Frontal cortex (tissue), 4 donors: ENCODE measurements around the gene MCTP2. TPM values are rescaled to one million over a fixed set of nuclear protein-coding genes. Genes with fewer than 3 reads are reported as not detected.

Experiments used
- DNase-seq, 2 donors: peaks; one replicate each; pipeline ENCODE4 v3.0.0; 2012; ENCODE audit warnings: low spot score in 2 of 2
- FAIRE-seq: peaks from 2 replicates; lab custom pipeline; 2012; peaks lifted over from hg19 to GRCh38; lab: Jason Lieb, UNC
- total RNA-seq: library from RNA; depleted of rRNA; stranded (reverse); fragments of >200 nt; gene quantifications from one replicate; pipeline ENCODE4 v1.2.3, GENCODE V29; 2014
- donor health status: control.
- donor health status: control.
- donor health status: control.

Gene MCTP2
- total RNA-seq, 1 donor from 2014 or later, result 1.2 TPM

DNA sequence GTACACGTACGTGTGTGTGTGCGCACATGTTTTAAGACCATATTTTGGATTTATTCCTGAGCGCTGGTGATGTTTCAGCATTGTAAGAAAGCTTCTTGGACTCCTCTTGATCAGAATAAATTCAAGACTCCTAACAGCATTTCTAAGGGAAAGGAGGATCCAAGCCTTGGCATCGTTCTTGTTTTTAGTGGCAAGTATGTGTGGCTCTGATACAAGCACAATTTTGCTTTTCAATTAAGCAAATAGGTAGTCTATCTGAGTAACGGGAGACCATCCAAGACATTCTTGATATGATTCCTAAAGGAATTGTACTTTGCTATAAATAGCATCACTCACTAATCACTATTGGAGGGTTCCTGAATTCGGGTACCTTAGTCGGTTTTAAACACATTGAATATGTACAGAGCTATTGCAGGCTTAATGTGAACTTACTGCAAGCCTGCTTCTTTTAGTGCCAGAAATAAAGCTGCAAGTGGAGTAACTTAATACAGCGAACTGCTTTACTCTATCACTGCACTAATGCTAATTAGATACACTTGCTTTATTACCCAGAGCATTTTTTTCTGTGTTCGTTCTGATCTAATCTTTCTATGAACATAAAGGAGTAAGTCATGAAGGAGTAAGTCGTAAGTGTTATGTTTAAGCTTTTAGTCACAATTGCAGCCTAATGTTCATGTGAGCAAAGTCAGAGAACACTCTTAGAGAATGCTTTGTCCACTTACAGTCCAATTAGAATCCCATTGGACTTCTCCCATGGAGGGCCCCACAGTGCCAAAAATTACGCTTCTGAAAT is 186.3 kb downstream of the MCTP2 start:
- FAIRE-seq (no peak), DNase-seq (no peak)

DNA sequence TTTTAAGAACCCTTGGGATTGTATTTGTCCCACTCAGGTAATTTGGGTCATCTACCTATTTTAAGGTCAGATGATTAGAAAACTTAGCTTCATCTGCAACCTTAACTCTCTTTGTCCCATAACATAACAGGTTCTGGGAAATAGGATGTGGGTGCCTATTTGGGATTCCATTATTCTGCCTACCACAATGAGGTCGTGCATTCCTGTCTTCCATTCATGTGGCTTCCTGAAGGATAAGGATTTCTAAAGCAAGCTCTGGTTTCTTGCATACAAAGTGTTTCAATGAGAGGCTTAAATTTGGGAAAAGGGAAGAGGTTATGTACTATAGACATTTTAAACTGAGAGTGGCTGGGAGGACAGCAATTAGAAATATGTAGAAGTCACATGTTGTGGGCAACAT is 190.3 kb downstream of the MCTP2 start:
- FAIRE-seq, result no peak

DNA sequence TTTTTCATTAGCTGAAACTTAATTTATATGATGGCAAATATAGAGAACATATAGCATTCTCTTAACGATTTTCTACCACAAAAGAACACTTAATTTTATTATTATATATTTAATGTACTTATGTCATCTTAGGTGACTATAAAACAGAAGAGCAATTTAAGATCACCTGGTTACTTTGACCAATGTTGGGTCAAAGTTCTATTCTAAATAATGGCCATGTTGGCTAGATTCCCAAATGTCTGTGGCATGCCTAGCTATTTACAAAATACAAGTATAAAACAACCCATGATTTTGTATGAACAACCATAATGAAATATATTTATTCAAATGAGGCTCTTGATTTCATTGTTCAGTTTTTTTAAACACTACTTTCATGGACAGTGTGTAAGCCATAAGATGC is 200.9 kb downstream of the MCTP2 start:
- DNase-seq, result no peak
- no peak for FAIRE-seq

More for the DNA sequence above, 190.3 kb downstream of the MCTP2 start:
- no peak for DNase-seq

DNA sequence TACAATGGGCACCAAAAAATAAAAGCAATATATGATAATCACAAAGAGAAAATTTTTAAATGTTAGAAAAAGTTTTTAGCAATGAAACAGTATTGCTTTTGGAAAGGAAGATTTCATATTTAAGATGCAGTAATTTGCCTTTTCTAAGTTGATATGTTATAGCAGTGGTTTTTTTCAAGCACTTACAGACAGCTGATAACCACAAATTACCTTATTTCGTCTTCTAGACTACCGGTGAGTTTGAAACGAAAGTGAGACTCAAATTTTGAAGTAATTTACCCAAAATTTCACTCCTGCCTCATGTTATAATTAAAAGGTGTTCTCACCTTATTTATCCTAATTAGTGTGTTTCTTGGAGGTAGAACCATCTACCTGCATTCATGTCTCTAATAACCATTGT is 207.8 kb downstream of the MCTP2 start:
- DNase-seq (no peak), FAIRE-seq (no peak)

DNA sequence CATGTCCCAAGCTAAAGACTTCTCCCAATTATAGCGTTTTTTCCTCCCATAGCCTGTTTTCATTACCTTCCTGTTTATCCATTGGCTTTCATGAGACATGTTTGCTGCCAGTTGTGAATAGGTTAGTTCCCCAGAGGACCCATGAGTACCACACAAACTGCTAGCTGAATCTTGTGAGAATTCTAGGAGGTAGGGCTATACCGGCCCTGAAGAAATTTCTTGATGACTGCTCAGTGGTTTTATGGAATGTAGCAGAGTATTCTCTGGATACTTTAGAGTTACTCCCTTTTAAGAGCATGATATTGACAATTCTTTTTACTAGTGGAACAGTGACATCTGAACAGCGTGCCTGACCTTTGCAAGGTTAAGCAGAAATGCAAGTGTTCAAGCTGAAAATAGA is 210.4 kb downstream of the MCTP2 start:
- DNase-seq, result no peak
- FAIRE-seq, result no peak

DNA sequence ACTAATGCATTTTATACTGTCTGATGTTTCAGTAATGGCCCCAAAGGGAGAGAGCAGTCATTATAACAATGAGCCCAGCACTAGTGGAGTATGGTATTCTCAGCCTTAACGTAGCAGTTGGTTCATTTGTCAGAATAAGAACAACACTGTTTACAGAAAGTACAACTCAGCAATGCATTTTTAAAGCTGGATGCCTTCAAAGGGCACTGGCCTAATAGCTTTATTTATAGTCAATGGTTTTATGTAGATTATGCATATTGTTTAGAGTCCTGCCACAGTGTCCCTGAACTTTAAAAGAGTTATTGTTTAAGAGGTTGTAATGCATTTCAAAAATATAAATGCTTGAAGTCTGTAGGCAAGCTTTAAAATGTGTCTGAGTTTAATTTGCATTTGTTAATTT is 211.1 kb downstream of the MCTP2 start:
- no peak for DNase-seq
- FAIRE-seq, result no peak

DNA sequence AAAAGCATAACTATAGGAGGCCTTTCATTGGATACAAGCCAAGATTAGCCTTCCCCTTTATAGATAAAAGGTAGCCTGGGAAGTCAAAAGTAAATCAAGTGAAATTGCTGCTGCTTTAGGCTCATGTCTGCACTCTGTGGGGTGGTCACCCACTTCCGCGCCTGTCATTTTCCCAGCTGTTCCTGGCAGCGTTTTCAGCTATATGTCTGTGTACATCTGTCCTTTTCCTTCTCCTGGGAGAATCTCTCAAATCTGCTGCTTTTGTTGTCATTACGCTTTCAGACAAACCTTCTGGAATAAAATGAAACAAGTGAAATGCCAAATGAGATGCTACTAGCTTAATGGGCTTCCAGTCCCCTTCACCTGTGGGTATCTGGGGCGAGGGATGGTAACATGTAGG is 211.8 kb downstream of the MCTP2 start:
- no peak for FAIRE-seq
- DNase-seq, result no peak

DNA sequence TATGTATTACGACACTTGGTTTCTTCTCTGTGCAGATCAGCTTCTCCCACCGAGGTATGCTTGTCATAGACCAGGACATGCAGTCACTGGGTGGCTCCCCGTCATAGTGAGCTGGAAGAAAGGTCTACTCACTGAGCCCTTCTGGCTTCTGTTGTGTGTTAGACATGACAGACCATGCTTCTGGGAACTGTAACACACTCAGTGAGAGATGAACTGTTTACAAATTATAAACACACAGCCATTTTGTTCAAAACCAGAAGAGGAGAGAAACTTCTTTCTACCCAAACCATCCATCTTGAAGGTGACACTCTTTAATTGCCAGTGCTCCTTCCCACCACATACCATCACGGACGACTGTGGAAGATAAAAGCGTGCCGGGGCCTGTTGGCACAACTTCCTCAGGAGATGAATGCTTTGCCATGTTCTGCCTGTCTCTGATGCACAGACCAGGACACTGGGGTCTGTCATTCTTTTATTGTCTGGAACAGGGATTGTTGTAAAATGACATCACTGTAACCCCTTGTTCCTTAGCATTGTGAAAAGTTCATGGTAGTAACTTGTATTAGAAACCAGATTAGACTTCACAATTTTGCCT is 214.3 kb downstream of the MCTP2 start:
- DNase-seq, result no peak
- FAIRE-seq, result no peak

DNA sequence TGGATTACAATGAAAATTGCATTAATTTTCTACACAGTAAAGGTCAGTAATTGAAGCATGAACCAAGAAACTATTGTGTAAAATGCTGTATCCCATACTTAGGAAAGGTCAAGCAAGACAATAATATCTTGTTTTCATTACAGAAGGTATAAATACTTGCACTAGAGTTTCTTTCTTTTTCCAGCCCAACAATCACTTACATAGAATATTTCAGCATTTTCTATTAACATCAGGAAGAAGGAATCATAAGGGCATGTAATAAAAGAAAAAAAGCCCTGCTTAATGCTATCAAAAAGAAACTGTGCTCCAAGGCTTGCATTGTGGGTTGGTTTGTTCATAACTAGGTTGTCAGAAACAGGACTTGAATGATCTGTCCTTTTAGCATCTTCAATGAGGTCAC is 215.1 kb downstream of the MCTP2 start:
- DNase-seq, result no peak
- FAIRE-seq, result no peak

DNA sequence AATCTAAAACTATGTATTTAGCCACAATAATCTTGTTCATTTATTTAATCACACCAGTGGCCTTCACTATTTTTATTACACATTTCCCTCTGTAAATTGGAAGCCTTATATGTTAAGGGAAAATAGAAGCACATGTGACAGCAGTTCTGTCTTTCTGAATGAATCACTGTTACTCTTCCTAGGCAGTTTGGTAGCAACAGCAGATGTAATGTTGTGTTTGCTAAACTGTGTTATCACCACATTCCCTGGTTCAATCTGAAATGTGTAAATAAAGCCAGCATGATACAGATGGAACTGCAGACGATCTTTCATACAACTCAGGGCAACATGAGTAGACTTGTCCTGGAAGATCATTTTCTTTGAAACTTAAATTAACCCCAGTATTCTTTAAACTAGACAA is 220.1 kb downstream of the MCTP2 start:
- no peak for DNase-seq
- no peak for FAIRE-seq

DNA sequence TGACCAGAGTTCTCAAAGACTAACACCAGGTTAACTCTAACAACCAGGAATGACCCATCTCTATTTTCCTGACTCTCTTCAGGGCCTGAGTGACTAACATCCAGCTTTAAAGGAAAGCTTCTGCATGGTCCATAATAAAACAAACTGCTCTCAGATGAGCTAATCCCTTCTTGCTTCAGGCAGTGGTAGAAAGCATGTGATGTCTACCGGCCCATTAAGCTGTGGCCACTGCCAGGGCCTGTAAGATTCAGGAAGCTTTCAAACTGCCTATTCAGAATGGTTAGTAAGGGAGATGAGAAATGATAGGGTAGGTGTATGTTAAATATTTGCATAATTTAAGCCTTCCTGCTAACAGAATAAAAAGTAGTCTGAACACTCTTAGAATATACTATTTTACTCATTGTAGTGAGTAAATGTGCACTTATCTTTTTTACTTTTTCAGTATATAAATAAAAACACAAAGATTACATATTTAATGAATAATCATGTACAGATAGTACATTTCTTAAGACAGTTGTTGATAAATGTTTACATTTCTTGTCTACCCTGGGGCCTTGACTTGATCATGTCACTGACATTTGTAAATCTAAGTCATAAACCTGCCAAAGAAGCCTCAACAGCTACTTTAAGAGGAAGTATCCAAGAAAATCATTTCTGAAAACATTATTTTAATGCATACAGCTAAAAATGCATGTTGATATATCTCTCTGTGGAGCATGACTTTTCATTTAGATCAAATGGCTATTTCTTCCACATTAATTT is 222.0 kb downstream of the MCTP2 start:
- DNase-seq, result no peak
- FAIRE-seq, result no peak

DNA sequence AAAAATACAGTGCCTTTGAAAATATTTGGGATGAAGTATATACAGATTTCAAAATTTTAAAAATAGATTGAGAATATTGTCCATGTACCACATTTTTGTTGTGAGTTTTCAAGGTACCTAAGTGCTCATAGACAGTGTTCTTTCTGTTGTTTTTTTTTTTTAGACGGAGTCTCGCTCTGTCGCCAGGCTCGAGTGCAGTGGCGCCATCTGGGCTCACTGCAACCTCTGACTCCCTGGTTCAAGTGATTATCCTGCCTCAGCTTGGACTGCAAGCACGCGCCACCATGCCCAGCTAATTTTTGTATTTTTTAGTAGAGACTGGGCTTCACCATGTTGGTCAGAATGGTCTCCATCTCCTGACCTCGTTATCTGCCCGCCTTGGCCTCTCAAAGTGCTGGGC is 223.9 kb downstream of the MCTP2 start:
- FAIRE-seq (no peak), DNase-seq (no peak)

DNA sequence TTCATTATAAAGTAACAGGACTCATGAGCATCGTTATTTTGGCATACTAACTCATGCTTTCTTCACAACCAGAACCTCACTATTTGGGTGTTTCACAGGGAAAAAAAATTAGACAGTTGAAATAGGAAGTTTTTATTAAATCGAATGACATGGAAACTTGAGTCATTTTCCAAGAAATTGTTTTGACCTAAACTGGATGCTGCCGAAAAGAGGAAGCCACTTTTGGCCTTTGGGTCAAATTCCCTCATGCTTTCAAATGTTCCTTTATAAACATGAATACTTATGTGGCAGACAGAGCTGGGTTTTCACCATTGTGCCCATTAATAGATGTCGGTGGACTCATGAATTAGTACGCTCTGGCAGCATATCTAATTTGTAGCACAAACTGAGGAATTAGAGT is 224.9 kb downstream of the MCTP2 start:
- DNase-seq, result no peak
- FAIRE-seq, result no peak

DNA sequence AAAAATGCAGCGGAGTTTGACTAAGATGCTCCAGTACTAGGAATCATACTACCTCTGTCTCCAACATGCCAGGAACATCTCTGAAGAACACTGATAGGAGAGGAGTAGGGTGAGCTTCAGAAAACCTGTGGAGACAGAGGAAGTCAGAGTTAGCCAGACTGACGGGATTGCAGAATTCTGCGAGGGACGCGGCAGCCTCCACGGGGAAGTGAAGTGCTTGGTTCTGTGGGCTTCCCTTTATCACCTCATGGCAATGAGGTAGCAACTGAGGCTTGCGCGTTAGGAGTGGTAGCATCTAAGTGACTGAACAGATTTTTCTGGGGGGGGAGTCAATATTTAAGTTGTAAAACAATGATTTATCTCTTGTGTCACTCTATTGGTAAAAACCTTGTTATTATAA is 226.3 kb downstream of the MCTP2 start:
- FAIRE-seq (no peak), DNase-seq (no peak)

DNA sequence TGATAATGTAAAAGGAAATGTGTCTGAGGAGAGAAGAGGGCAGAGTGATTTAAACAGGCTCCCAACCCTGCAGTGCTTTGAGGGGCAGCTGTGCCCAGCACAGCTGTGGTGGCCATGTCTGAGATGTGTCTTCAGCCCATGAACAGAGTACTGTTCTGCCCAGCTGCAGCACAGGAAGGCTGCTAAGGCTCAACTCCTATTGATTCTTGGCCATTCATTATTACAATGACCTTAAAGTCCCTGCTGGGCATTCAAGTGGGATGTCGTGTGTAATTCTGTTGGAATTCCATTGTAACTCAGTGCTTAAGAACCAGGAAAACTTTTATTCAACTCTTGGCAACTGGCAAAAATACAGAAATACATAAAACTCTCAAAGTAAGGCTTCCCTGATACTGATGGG is 229.3 kb downstream of the MCTP2 start:
- DNase-seq (no peak), FAIRE-seq (no peak)

DNA sequence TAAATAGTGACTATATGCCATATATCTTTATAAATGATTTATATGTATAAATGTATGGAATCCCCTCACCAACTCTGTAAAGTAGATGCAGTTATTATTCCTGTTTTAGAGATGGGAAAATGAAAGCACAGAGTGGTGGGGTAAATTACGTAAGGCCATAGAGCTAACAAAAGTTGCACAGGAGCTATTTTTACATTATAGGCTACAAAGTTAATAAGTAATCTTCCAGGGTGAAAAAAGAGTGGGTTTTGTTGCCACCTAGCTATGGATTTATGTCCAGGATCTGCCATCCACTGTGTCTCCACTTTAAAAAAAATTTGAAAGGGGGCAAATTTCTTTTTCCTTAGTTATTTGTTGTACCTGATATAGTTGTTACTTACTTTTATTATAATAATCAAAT is 235.7 kb downstream of the MCTP2 start:
- DNase-seq (no peak), FAIRE-seq (no peak)

DNA sequence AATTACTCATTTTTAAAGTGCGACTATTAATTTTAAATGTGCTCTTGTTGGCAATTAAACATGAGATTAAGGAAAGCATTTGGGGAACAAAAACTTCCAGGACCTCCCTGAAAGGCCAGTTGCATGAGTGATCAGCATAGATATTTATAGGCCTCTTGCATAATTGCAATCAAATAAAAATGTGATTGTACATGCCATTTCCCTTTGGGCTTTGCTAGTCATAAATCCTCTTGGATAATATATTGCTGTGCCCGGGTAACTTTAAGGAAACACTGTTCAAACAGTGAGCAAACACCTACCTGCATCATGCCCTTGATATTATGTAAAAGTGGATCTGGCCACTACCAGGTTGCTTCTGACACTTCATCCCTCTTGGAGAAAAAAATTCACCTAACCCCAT is 239.1 kb downstream of the MCTP2 start:
- FAIRE-seq, result no peak
- DNase-seq, result no peak

DNA sequence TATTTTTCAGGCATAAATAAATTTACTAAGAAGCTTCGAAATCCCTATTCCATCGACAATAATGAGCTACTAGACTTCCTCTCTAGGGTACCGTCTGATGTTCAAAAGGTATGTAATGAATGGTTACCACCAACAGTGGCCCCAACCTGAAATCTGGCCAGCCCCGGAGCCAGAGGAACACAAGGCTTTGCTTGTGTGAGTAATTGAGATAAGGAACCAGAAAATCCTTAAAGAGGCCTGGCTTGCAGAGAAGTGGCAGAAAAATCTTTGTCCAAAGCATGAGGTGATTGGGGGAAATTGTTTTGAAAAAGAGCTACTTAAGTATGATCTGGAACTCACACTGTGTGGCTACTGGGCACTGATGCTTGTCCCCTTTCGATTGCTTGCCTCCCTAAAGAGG is 245.3 kb downstream of the MCTP2 start:
- FAIRE-seq (no peak), DNase-seq (no peak)

DNA sequence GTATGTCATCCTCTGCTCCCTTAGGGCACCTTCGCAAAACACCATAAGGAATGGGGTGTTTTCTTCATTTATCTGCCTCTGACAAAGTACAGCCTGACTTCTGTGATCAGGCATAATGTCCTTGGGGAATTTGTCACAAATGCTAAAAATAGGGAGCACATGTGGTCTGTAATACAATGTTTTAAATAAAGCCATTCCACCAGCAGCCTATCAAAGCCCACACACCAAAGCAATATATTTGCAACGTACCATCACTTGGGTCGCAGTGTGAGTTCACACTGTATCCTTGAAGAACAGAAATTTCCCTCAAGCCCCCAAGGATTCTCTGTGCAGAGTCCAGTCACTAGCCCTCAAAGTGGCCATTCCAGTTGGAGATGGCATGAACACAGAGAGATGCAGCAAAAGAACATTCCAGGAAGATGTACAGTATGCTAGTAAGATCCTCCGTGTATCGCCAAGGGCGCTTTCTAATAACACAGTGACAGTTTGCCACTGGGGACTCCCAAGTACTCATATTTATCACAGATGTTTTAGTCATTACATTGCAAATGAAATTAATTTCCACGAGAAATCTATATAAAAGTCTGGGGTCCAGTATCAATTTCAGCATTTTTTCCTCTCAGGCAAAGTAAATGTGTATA is 246.7 kb downstream of the MCTP2 start:
- no peak for FAIRE-seq
- DNase-seq, result no peak

DNA sequence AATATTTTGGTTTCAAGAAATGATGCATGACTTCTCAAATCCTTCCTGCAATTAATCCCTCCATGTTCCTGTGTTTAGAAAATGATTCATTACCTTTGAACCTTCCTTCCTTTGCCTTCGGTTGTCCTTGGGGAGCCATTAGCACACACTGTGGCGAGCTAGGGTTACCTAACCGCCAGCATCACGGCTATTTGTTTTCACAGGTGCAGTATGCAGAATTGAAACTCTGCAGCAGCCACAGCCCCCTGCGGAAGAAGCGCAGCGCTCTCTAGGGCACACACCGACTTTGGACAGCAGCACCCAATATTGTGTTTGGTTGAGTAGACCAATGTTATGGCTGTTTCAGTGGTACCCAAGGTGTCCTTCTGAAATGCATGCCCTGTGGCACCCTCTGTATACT is 247.4 kb downstream of the MCTP2 start:
- FAIRE-seq (no peak), DNase-seq (no peak)
